ENCODE results near the gene CCR6. TPM values are rescaled to one million over a fixed set of nuclear protein-coding genes. Genes with fewer than 3 reads are reported as not detected.

The CCR6 gene
- total and polyA plus RNA-seq, 2 of the 13 experiments (the other 11 are each of a cell fraction or from before 2014, with no cell fraction given): 4.5 to 8.7 TPM

DNA sequence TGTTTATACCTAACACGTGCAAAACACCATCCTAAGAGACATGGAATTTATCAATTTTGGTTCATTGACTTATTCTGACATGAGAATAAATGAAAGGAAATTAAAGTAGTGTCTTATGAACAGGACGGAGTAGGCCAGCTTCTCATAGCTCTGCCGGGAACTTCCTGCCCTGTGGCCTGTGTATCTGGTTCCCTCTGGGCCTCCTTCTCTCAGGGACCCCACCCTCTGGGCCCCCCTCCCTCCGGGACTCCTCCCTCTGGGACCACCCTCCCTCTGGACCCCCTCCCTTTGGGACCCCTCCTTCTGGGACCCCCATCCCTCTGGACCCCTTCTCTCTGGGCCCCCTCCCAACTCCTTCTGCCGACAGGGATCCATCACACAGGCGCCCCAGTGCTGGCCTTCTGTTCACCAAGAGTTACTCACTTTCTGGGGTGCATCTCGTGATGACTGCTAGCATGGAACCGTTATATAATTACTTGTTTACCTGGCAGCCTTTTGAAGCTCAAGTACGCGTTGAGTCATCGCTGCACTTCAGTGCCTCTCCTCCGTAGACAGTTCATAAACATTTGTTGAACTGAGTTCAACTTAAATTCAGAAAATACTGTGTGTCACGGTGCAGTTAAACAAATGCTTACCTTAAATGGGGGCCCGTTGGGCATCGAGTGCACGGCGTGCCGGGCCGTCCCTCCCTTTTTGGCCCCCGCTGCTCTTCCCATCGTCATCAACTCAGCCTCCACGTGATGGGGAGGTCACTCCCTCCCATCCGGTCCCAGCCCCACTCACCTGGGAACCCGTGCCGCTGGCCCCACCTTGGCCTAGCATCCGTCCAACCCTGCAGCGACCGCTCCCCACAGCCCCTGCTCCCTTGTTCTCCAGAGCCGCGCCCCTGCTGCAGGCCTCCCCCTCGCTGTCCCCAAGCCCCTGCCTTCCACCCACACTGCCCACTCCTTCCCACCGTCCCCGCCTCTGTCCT, 8.1 kb downstream of the CCR6 start (continued):
- TF ChIP-seq, protein P1, sequence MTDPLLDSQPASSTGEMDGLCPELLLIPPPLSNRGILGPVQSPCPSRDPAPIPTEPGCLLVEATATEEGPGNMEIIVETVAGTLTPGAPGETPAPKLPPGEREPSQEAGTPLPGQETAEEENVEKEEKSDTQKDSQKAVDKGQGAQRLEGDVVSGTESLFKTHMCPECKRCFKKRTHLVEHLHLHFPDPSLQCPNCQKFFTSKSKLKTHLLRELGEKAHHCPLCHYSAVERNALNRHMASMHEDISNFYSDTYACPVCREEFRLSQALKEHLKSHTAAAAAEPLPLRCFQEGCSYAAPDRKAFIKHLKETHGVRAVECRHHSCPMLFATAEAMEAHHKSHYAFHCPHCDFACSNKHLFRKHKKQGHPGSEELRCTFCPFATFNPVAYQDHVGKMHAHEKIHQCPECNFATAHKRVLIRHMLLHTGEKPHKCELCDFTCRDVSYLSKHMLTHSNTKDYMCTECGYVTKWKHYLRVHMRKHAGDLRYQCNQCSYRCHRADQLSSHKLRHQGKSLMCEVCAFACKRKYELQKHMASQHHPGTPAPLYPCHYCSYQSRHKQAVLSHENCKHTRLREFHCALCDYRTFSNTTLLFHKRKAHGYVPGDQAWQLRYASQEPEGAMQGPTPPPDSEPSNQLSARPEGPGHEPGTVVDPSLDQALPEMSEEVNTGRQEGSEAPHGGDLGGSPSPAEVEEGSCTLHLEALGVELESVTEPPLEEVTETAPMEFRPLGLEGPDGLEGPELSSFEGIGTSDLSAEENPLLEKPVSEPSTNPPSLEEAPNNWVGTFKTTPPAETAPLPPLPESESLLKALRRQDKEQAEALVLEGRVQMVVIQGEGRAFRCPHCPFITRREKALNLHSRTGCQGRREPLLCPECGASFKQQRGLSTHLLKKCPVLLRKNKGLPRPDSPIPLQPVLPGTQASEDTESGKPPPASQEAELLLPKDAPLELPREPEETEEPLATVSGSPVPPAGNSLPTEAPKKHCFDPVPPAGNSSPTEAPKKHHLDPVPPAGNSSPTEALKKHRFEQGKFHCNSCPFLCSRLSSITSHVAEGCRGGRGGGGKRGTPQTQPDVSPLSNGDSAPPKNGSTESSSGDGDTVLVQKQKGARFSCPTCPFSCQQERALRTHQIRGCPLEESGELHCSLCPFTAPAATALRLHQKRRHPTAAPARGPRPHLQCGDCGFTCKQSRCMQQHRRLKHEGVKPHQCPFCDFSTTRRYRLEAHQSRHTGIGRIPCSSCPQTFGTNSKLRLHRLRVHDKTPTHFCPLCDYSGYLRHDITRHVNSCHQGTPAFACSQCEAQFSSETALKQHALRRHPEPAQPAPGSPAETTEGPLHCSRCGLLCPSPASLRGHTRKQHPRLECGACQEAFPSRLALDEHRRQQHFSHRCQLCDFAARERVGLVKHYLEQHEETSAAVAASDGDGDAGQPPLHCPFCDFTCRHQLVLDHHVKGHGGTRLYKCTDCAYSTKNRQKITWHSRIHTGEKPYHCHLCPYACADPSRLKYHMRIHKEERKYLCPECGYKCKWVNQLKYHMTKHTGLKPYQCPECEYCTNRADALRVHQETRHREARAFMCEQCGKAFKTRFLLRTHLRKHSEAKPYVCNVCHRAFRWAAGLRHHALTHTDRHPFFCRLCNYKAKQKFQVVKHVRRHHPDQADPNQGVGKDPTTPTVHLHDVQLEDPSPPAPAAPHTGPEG (CRISPR knock-in tag; IDR thresholded peaks at IDR 0.05): no peak
- TF ChIP-seq SMARCC2 (IDR thresholded peaks at IDR 0.05) (no peak), ZNF335 (CRISPR knock-in tag; IDR thresholded peaks at IDR 0.05) (peak; percentile 71), CREB1 (IDR thresholded peaks at IDR 0.05) (peak; percentile 78), CREB1 (CRISPR knock-in tag; IDR thresholded peaks at IDR 0.05) (peak; percentile 67), XBP1 (CRISPR knock-in tag; IDR thresholded peaks at IDR 0.05) (no peak), SAP130 (CRISPR knock-in tag; IDR thresholded peaks at IDR 0.05; ENCODE audit: low read depth) (peak; percentile 90), MTF1 (CRISPR knock-in tag; IDR thresholded peaks at IDR 0.05) (no peak), ZNF205 (CRISPR knock-in tag; IDR thresholded peaks at IDR 0.05) (peak; percentile 41; the same call in 1 of the 2 replicates), MXI1 (IDR thresholded peaks at IDR 0.05; ENCODE audit: borderline replicate concordance, low read depth, low read length) (peak; percentile 43; the same call in 1 of the 3 replicates), ETV6 (CRISPR knock-in tag; conservative IDR thresholded peaks at IDR 0.05) (no peak), CEBPG (CRISPR knock-in tag; IDR thresholded peaks at IDR 0.05) (peak; percentile 55), XRCC5 (optimal IDR thresholded peaks at IDR 0.05; ENCODE audit: low read length) (no peak), TEF (CRISPR knock-in tag; IDR thresholded peaks at IDR 0.05) (peak; percentile 73; the same call in 1 of the 2 replicates), DPF2 (CRISPR knock-in tag; IDR thresholded peaks at IDR 0.05; ENCODE audit: borderline replicate concordance, low read depth) (no peak; the same call in 1 of the 2 replicates), ZBTB38 (CRISPR knock-in tag; IDR thresholded peaks at IDR 0.05) (peak; percentile 98), ZNF761 (CRISPR knock-in tag; conservative IDR thresholded peaks at IDR 0.05) (no peak)
- TF ChIP-seq, protein P2, sequence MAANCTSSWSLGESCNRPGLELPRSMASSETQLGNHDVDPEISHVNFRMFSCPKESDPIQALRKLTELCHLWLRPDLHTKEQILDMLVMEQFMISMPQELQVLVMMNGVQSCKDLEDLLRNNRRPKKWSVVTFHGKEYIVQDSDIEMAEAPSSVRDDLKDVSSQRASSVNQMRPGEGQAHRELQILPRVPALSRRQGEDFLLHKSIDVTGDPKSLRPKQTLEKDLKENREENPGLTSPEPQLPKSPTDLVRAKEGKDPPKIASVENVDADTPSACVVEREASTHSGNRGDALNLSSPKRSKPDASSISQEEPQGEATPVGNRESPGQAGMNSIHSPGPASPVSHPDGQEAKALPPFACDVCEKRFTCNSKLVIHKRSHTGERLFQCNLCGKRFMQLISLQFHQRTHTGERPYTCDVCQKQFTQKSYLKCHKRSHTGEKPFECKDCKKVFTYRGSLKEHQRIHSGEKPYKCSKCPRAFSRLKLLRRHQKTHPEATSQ (CRISPR knock-in tag; IDR thresholded peaks at IDR 0.05; ENCODE audit: borderline replicate concordance): no peak
- TF ChIP-seq, protein P3, sequence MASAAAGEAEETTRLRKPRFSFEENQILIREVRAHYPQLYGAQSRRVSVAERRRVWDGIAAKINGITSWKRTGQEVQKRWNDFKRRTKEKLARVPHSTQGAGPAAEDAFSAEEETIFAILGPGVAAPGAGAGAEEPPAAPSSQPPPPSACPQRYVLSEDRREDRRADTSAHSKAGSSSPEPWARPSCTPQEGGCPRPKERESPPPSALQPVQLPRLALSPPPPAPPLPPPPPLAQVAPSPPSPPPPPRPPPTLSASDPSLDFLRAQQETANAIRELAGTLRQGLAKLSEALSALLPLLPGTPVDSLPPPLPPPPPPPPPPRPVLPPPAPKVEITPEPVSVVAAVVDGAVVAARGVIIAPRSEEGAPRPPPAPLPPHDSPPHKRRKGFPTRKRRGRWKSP (CRISPR knock-in tag; IDR thresholded peaks at IDR 0.05): peak; percentile 83; the same call in 1 of the 2 replicates
- TF ChIP-seq, protein P4, sequence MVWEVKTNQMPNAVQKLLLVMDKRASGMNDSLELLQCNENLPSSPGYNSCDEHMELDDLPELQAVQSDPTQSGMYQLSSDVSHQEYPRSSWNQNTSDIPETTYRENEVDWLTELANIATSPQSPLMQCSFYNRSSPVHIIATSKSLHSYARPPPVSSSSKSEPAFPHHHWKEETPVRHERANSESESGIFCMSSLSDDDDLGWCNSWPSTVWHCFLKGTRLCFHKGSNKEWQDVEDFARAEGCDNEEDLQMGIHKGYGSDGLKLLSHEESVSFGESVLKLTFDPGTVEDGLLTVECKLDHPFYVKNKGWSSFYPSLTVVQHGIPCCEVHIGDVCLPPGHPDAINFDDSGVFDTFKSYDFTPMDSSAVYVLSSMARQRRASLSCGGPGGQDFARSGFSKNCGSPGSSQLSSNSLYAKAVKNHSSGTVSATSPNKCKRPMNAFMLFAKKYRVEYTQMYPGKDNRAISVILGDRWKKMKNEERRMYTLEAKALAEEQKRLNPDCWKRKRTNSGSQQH (CRISPR knock-in tag; IDR thresholded peaks at IDR 0.05; ENCODE audit: low read depth): no peak

All from HepG2 (cell line).